Thyroid gland (tissue), 4 donors: ENCODE results near the gene DLGAP4. TPM values are rescaled to one million over a fixed set of nuclear protein-coding genes. Genes with fewer than 3 reads are reported as not detected.

Experiments used
- DNase-seq, 2 donors: peaks; one replicate each; pipeline ENCODE4 v3.0.0-alpha.2; 2019
- H3K27ac ChIP-seq, 3 donors: fragments of 200-600 bp; sonication (generic); 1 replicate in 2 of 3; 2 replicates in 1 of 3; pipeline ENCODE4 v1.5.1; 2016 to 2019; ENCODE audit warnings: mild to moderate bottlenecking in 1 of 3, moderate library complexity in 1 of 3
- H3K27me3 ChIP-seq: fragments of 200-600 bp; sonication (generic); one replicate; pipeline ENCODE4 v1.5.1; 2019
- H3K36me3 ChIP-seq, 2 donors: fragments of 200-600 bp; sonication (generic); one replicate each; pipeline ENCODE4 v1.5.1; 2016 to 2019
- H3K4me1 ChIP-seq, 2 donors: fragments of 200-600 bp; sonication (generic); one replicate each; pipeline ENCODE4 v1.5.1; 2017 to 2019
- H3K4me3 ChIP-seq, 3 donors: fragments of 200-600 bp; sonication (generic); replicated peaks in 1 of 3; 1 replicate in 2 of 3; 2 replicates in 1 of 3; pipeline ENCODE4 v1.5.1; 2016; ENCODE audit warnings: mild to moderate bottlenecking in 1 of 3
- H3K9me3 ChIP-seq: fragments of 200-600 bp; sonication (generic); one replicate; pipeline ENCODE4 v1.5.1; 2017
- POLR2A ChIP-seq, 2 donors: fragments of 450-650 bp; IDR thresholded peaks; one replicate each; pipeline ENCODE4 v1.6.1; 2017; ENCODE audit warnings: antibody characterized with exemption in 2 of 2, mild to moderate bottlenecking in 2 of 2, moderate library complexity in 1 of 2
- WGBS, 2 donors: methylation state at CpG; one replicate each; pipeline ENCODE4 v1.1.5; 2017; 5-methylcytosine and 5-hydroxymethylcytosine counted together
- intact Hi-C: fragments of 100-400 bp; cut with DNase I; formaldehyde crosslinking; loops from one replicate; pipeline ENCODE4 v1.15.1; 2023
- total RNA-seq, 4 donors: library from RNA; depleted of rRNA; stranded (reverse); fragments of >200 nt; gene quantifications; one replicate each; pipeline ENCODE4 v1.2.3, GENCODE V29; 2016
- TF ChIP-seq, protein P1 (sequence below), 6 experiments: fragments of 200-600 bp in 3 of 6; fragments of 450-650 bp in 3 of 6; sonication (generic) in 3 of 6; IDR thresholded peaks; one replicate each; pipeline ENCODE4 v1.5.1; 2016 to 2019; ENCODE audit warnings: antibody characterized with exemption in 6 of 6, mild to moderate bottlenecking in 2 of 6, inconsistent platforms in 1 of 6, moderate library complexity in 1 of 6

DLGAP4 gene
- total RNA-seq, 4 donors from 2014 or later: 29.3 to 52.4 (median 41.5) TPM

- 77 to 87% methylated on average over 14 to 15 of the region's 16 CpGs for WGBS, 2 donors
- Histone ChIP-seq H3K27me3 (no peaks in the 10 kb centered on the region), H3K4me3 (no peak overlapping the region), H3K27ac (no peak overlapping the region), H3K9me3 (no peaks in the 10 kb centered on the region), H3K36me3 (no peaks in the 10 kb centered on the region), H3K4me1 (no peaks in the 10 kb centered on the region)
- intact Hi-C loops: no loop called here
- TF ChIP-seq, protein P1, sequence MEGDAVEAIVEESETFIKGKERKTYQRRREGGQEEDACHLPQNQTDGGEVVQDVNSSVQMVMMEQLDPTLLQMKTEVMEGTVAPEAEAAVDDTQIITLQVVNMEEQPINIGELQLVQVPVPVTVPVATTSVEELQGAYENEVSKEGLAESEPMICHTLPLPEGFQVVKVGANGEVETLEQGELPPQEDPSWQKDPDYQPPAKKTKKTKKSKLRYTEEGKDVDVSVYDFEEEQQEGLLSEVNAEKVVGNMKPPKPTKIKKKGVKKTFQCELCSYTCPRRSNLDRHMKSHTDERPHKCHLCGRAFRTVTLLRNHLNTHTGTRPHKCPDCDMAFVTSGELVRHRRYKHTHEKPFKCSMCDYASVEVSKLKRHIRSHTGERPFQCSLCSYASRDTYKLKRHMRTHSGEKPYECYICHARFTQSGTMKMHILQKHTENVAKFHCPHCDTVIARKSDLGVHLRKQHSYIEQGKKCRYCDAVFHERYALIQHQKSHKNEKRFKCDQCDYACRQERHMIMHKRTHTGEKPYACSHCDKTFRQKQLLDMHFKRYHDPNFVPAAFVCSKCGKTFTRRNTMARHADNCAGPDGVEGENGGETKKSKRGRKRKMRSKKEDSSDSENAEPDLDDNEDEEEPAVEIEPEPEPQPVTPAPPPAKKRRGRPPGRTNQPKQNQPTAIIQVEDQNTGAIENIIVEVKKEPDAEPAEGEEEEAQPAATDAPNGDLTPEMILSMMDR (IDR thresholded peaks at IDR 0.05): no peak
- no peak for TF ChIP-seq POLR2A (IDR thresholded peaks at IDR 0.05)
- no peak for DNase-seq
Measured at GRCh38 chr20:36349384-36350170, 43.4 kb downstream of the DLGAP4 start.

- no peaks in the 10 kb centered on the region for H3K4me1 ChIP-seq
- no peak overlapping the region for H3K27ac ChIP-seq
- no peaks in the 10 kb centered on the region for H3K27me3 ChIP-seq
- TF ChIP-seq, protein P1 (IDR thresholded peaks at IDR 0.05): no peak
- TF ChIP-seq POLR2A (IDR thresholded peaks at IDR 0.05): no peak
- no peak overlapping the region for H3K4me3 ChIP-seq
- DNase-seq: no peak
- intact Hi-C loops: no loop called here
- WGBS, 2 donors: 100% methylated on average over 1 of the region's 1 CpG
- no peaks in the 10 kb centered on the region for H3K9me3 ChIP-seq
- no peaks in the 10 kb centered on the region for H3K36me3 ChIP-seq
Measured at GRCh38 chr20:36350439-36350838, 44.3 kb downstream of the DLGAP4 start.

- WGBS, 2 donors: 87% methylated on average over 6 of the region's 6 CpGs
Measured at GRCh38 chr20:36351937-36352336, 45.8 kb downstream of the DLGAP4 start.

DNA sequence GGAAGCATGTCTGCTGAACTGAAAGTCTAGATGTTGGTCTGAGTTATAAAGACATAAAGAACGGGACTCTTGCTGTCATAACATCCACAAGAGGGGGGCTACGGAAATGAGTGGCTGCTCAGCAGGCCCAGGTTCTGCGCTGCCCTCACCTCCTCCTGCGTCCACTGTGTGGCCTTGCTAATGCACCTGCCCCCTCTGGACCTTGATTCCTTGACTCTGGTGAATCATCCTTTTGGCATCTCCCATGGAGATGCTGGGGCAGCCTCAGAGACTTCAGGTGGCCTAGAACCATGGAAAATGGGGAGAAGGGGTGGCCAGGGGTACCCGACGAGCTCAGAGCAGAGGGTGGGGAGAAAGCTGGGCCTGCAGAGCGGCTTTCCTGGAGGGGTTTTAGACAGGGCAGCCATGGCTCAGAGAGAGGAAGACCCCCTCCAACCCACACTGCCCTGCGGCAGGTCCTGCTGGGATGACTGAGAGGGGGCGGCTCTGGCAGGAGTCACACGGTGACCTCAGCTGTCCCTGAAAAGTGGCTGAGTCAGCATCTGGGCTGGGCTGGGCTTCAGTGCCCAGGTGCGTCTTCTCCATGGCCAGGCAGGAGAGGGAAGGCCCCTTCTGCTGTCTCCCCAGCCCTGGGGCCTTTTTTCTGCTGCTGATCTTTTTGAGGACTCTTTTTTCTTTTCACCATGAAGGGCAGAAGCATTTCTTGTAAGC is 46.9 kb downstream of the DLGAP4 start:
- no peaks in the 10 kb centered on the region for H3K36me3 ChIP-seq
- no peak overlapping the region for H3K27ac ChIP-seq
- no peak for TF ChIP-seq POLR2A (IDR thresholded peaks at IDR 0.05)
- TF ChIP-seq, protein P1 (IDR thresholded peaks at IDR 0.05): no peak
- intact Hi-C loops: no loop called here
- H3K9me3 ChIP-seq: no peaks in the 10 kb centered on the region
- no peak overlapping the region for H3K4me3 ChIP-seq
- H3K27me3 ChIP-seq: no peaks in the 10 kb centered on the region
- WGBS, 2 donors: 60 to 67% methylated on average over 8 to 11 of the region's 11 CpGs
- no peak for DNase-seq
- H3K4me1 ChIP-seq: no peaks in the 10 kb centered on the region

More at GRCh38 chr20:36351937-36352336, 45.8 kb downstream of the DLGAP4 start:
- Histone ChIP-seq H3K4me3 (no peak overlapping the region), H3K4me1 (no peaks in the 10 kb centered on the region), H3K27ac (no peak overlapping the region), H3K9me3 (no peaks in the 10 kb centered on the region), H3K27me3 (no peaks in the 10 kb centered on the region), H3K36me3 (no peaks in the 10 kb centered on the region)
- TF ChIP-seq, protein P1 (IDR thresholded peaks at IDR 0.05): no peak
- no peak for TF ChIP-seq POLR2A (IDR thresholded peaks at IDR 0.05)
- intact Hi-C loops: no loop called here
- no peak for DNase-seq

DNA sequence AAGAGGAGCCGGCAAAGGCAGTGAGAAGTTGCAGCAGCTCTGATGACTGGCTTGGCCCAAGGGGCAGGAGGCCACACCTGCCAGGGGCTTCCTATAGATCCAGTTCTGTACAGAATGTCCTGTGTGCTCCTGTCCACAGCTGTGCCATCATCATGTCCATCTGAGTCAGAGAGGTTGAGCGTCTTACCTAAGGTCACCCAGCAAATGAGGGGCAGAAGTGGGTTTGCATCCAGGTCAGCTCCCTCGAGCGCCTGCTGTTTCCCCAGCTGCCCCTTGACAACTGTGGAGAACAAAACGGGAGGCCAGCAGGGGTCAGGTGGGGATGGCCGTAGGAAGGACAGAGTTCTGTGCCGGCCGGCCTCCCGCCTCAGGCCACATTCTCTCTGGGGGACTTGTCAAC is 47.6 kb downstream of the DLGAP4 start:
- H3K36me3 ChIP-seq: no peaks in the 10 kb centered on the region
- H3K9me3 ChIP-seq: no peaks in the 10 kb centered on the region
- DNase-seq: no peak
- WGBS, 2 donors: 53 to 61% methylated on average over 4 to 9 of the region's 9 CpGs
- H3K27me3 ChIP-seq: no peaks in the 10 kb centered on the region
- intact Hi-C loops: no loop called here
- H3K4me3 ChIP-seq: no peak overlapping the region
- TF ChIP-seq POLR2A (IDR thresholded peaks at IDR 0.05): no peak
- TF ChIP-seq, protein P1 (IDR thresholded peaks at IDR 0.05): no peak
- no peak overlapping the region for H3K27ac ChIP-seq
- no peaks in the 10 kb centered on the region for H3K4me1 ChIP-seq
